Mononuclear cell (primary cell): ENCODE measurements around the gene MEGF6. TPM values are rescaled to one million over a fixed set of nuclear protein-coding genes. Genes with fewer than 3 reads are reported as not detected.

Experiments used
- H3K27me3 ChIP-seq: 2 replicates; pipeline ENCODE4 v1.6.0; 2011; ENCODE audit warnings: low read length, control low read depth; ENCODE audit not compliant: insufficient read depth
- H3K4me1 ChIP-seq: 2 replicates; pipeline ENCODE4 v1.5.1; 2011; ENCODE audit warnings: mild to moderate bottlenecking, low read length, control low read depth; ENCODE audit not compliant: insufficient read depth
- H3K4me3 ChIP-seq: 2 replicates; pipeline ENCODE4 v1.5.1; 2011; ENCODE audit warnings: mild to moderate bottlenecking, low read length, moderate library complexity
- H3K9me3 ChIP-seq: 2 replicates; pipeline ENCODE4 v1.5.1; 2011; ENCODE audit warnings: low read depth, mild to moderate bottlenecking, control low read depth, low read length
- total RNA-seq: library from RNA; depleted of rRNA; stranded (reverse); fragments of >200 nt; gene quantifications from one replicate; pipeline ENCODE4 v1.2.3, GENCODE V29; 2012

The MEGF6 gene
- total RNA-seq, 1 donor, result 16.2 TPM

GRCh38 chr1:3463891-3464648 is 147.2 kb downstream of the MEGF6 start:
- no peaks in the 10 kb centered on the region for H3K27me3 ChIP-seq
- H3K4me3 ChIP-seq, result no peak overlapping the region
- no peaks in the 10 kb centered on the region for H3K4me1 ChIP-seq
- H3K9me3 ChIP-seq, result no peaks in the 10 kb centered on the region

GRCh38 chr1:3463408-3463863 is 147.9 kb downstream of the MEGF6 start:
- Histone ChIP-seq H3K4me1 (no peaks in the 10 kb centered on the region), H3K9me3 (no peaks in the 10 kb centered on the region), H3K27me3 (no peaks in the 10 kb centered on the region)

GRCh38 chr1:3463013-3463385 is 148.3 kb downstream of the MEGF6 start:
- no peak overlapping the region for H3K4me3 ChIP-seq
- H3K4me1 ChIP-seq, result no peaks in the 10 kb centered on the region
- no peaks in the 10 kb centered on the region for H3K9me3 ChIP-seq
- H3K27me3 ChIP-seq, result no peaks in the 10 kb centered on the region

More at GRCh38 chr1:3463408-3463863, 147.9 kb downstream of the MEGF6 start:
- H3K4me3 ChIP-seq, result no peak overlapping the region

GRCh38 chr1:3462356-3463012 is 148.8 kb downstream of the MEGF6 start:
- Histone ChIP-seq H3K9me3 (no peaks in the 10 kb centered on the region), H3K4me1 (no peaks in the 10 kb centered on the region), H3K4me3 (no peak overlapping the region)

GRCh38 chr1:3461934-3462275 is 149.4 kb downstream of the MEGF6 start:
- Histone ChIP-seq H3K4me1 (no peaks in the 10 kb centered on the region), H3K4me3 (no peak overlapping the region), H3K9me3 (no peaks in the 10 kb centered on the region), H3K27me3 (no peaks in the 10 kb centered on the region)

More at GRCh38 chr1:3462356-3463012, 148.8 kb downstream of the MEGF6 start:
- H3K27me3 ChIP-seq, result no peaks in the 10 kb centered on the region

- Histone ChIP-seq H3K9me3 (no peaks in the 10 kb centered on the region), H3K4me3 (no peak overlapping the region), H3K4me1 (no peaks in the 10 kb centered on the region), H3K27me3 (no peaks in the 10 kb centered on the region)
Measured at GRCh38 chr1:3461238-3461933, 149.9 kb downstream of the MEGF6 start.

GRCh38 chr1:3460672-3461131 is 150.6 kb downstream of the MEGF6 start:
- H3K4me1 ChIP-seq, result no peaks in the 10 kb centered on the region
- no peaks in the 10 kb centered on the region for H3K27me3 ChIP-seq
- no peaks in the 10 kb centered on the region for H3K9me3 ChIP-seq
- H3K4me3 ChIP-seq, result no peak overlapping the region

- Histone ChIP-seq H3K4me1 (peaks cover 1% of the 10 kb centered on the region), H3K4me3 (no peak overlapping the region), H3K9me3 (no peaks in the 10 kb centered on the region), H3K27me3 (no peaks in the 10 kb centered on the region)
Measured at GRCh38 chr1:3459940-3460671, 151.2 kb downstream of the MEGF6 start.

- H3K4me1 ChIP-seq, result peaks cover 4% of the 10 kb centered on the region
- H3K9me3 ChIP-seq, result no peaks in the 10 kb centered on the region
- H3K27me3 ChIP-seq, result no peaks in the 10 kb centered on the region
- no peak overlapping the region for H3K4me3 ChIP-seq
Measured at GRCh38 chr1:3459051-3459908, 152.0 kb downstream of the MEGF6 start.

GRCh38 chr1:3457910-3458883 is 153.1 kb downstream of the MEGF6 start:
- no peaks in the 10 kb centered on the region for H3K9me3 ChIP-seq
- H3K4me1 ChIP-seq, result peaks cover 9% of the 10 kb centered on the region
- H3K27me3 ChIP-seq, result peaks cover 8% of the 10 kb centered on the region
- no peak overlapping the region for H3K4me3 ChIP-seq

GRCh38 chr1:3456964-3457909 is 154.1 kb downstream of the MEGF6 start:
- H3K4me1 ChIP-seq, result peaks cover 9% of the 10 kb centered on the region
- peaks cover 8% of the 10 kb centered on the region for H3K27me3 ChIP-seq
- H3K4me3 ChIP-seq, result no peak overlapping the region
- no peaks in the 10 kb centered on the region for H3K9me3 ChIP-seq

- Histone ChIP-seq H3K4me3 (no peak overlapping the region), H3K27me3 (peaks cover 8% of the 10 kb centered on the region), H3K9me3 (no peaks in the 10 kb centered on the region), H3K4me1 (peaks cover 9% of the 10 kb centered on the region)
Measured at GRCh38 chr1:3456449-3456963, 154.8 kb downstream of the MEGF6 start.
